K562 (cell line): Measurements from ENCODE around the gene CSNK1D. TPM values are rescaled to one million over a fixed set of nuclear protein-coding genes. Genes with fewer than 3 reads are reported as not detected.

Experiments used
- ATAC-seq: fragments of 200-7000 bp; cut with Tn5 transposase; 3 replicates; pipeline ENCODE4 v1.9.1; 2020; ENCODE audit warnings: moderate library complexity
- BruUV-seq: library from RNA; stranded (reverse); fragments of 400-500 nt; replicated peaks from 2 replicates; lab custom pipeline; 2021; lab: Mats Ljungman, UMichigan
- CTCF ChIA-PET: fragments of 300-600 bp; formaldehyde crosslinking; extraction: SDS; loops from one replicate; lab custom pipeline; 2021; ENCODE audit warnings: low intra/inter-chr PET ratio; lab: Yijun Ruan, JAX
- POLR2A ChIA-PET: fragments of 300-600, 350-650 bp; sonication (Branson Sonifier 250); formaldehyde crosslinking; extraction: SDS; loops from one replicate; lab custom pipeline; 2021; ENCODE audit warnings: antibody characterized with exemption, inconsistent platforms; lab: Yijun Ruan, JAX
- DNase-seq, 4 experiments: peaks; one replicate each; pipeline versions ENCODE4 v3.0.0 to v3.0.0-alpha.2; 2011 to 2018; ENCODE audit warnings: low spot score in 3 of 4, mixed read lengths in 3 of 4; ENCODE audit errors: extremely low read depth in 1 of 4
- FAIRE-seq: peaks from 2 replicates; lab custom pipeline; 2011; peaks lifted over from hg19 to GRCh38; lab: Jason Lieb, UNC
- H2AFZ ChIP-seq: 2 replicates; pipeline ENCODE4 v1.6.0; 2011; ENCODE audit warnings: low read depth, low read length, control low read depth, inconsistent platforms
- H3K27ac ChIP-seq: fragments of 200-600 bp; 3 replicates; pipeline ENCODE4 v1.8.0; 2011; ENCODE audit warnings: low read depth, mild to moderate bottlenecking, control low read depth, inconsistent platforms, low read length, moderate library complexity, mixed read lengths; ENCODE audit errors: extremely low read depth
- H3K27me3 ChIP-seq, 2 experiments: fragments of 300-600 bp in 1 of 2; 2 replicates in 1 of 2; 3 replicates in 1 of 2; pipeline versions ENCODE4 v1.6.0 to v1.8.0; 2011; ENCODE audit warnings: inconsistent platforms in 2 of 2, low read length in 2 of 2, mild to moderate bottlenecking in 1 of 2, mixed read lengths in 1 of 2, moderate library complexity in 1 of 2; ENCODE audit not compliant: control insufficient read depth in 2 of 2, insufficient read depth in 2 of 2
- H3K36me3 ChIP-seq: fragments of 300-600 bp; 3 replicates; pipeline ENCODE4 v1.8.0; 2011; ENCODE audit warnings: mild to moderate bottlenecking, low read length, inconsistent platforms; ENCODE audit not compliant: control insufficient read depth, insufficient read depth
- H3K4me1 ChIP-seq, 2 experiments: fragments of 200-600 bp in 1 of 2; replicated peaks in 1 of 2; 2 replicates in 1 of 2; 3 replicates in 1 of 2; pipeline versions ENCODE4 v1.5.1 to v1.8.0; 2011; ENCODE audit warnings: inconsistent platforms in 2 of 2, low read length in 2 of 2, mild to moderate bottlenecking in 1 of 2, mixed read lengths in 1 of 2, moderate library complexity in 1 of 2; ENCODE audit not compliant: control insufficient read depth in 2 of 2, insufficient read depth in 2 of 2
- H3K4me2 ChIP-seq: 2 replicates; pipeline ENCODE4 v1.6.1; 2011; ENCODE audit warnings: low read length, control low read depth, inconsistent platforms, mixed read lengths; ENCODE audit not compliant: insufficient read depth
- H3K4me3 ChIP-seq: fragments of 200-600 bp; sonication (generic), shearing (Covaris generic); 2 replicates; pipeline ENCODE4 v1.5.1; 2016; ENCODE audit warnings: control low read depth, inconsistent platforms
- H3K79me2 ChIP-seq: fragments of 200-600 bp; 3 replicates; pipeline ENCODE4 v1.8.0; 2011; ENCODE audit warnings: low read length, inconsistent platforms; ENCODE audit not compliant: control insufficient read depth, insufficient read depth
- H3K9ac ChIP-seq, 2 experiments: 2 replicates each; pipeline versions ENCODE4 v1.6.0 to v1.6.1; 2011; ENCODE audit warnings: low read depth in 2 of 2, low read length in 2 of 2, control low read depth in 1 of 2, inconsistent platforms in 1 of 2, mild to moderate bottlenecking in 1 of 2, mixed read lengths in 1 of 2; ENCODE audit not compliant: insufficient read depth in 1 of 2
- H3K9me1 ChIP-seq: one replicate; pipeline ENCODE4 v1.6.0; 2011; ENCODE audit warnings: inconsistent platforms, mild to moderate bottlenecking, low read length, moderate library complexity; ENCODE audit not compliant: control insufficient read depth, insufficient read depth
- H3K9me3 ChIP-seq: replicated peaks from 2 replicates; pipeline ENCODE4 v1.5.1; 2011; ENCODE audit warnings: low read depth, low read length, inconsistent platforms; ENCODE audit not compliant: control insufficient read depth, insufficient read depth
- H4K20me1 ChIP-seq: replicated peaks from 2 replicates; pipeline ENCODE4 v1.6.1; 2011; ENCODE audit warnings: low read length, inconsistent platforms, mixed read lengths; ENCODE audit not compliant: control insufficient read depth, insufficient read depth
- KLF16 ChIP-seq: IDR thresholded peaks from 2 replicates; pipeline ENCODE4 v1.6.1; 2016; ENCODE audit warnings: antibody characterized with exemption
- MAX ChIP-seq: sonication (generic); formaldehyde crosslinking; IDR thresholded peaks from 2 replicates; pipeline ENCODE4 v1.9.0; 2022; ENCODE audit warnings: mild to moderate bottlenecking, missing genetic modification reagents
- USF2 ChIP-seq: sonication (generic); formaldehyde crosslinking; IDR thresholded peaks from 2 replicates; pipeline ENCODE4 v1.5.0; 2020; ENCODE audit warnings: missing genetic modification reagents
- ZBTB33 ChIP-seq: sonication (generic); formaldehyde crosslinking; IDR thresholded peaks from 2 replicates; pipeline ENCODE4 v1.8.1; 2023; ENCODE audit warnings: mild to moderate bottlenecking, missing genetic modification reagents
- ZNF263 ChIP-seq: sonication (generic); formaldehyde crosslinking; IDR thresholded peaks from 2 replicates; pipeline ENCODE4 v1.8.0; 2022; ENCODE audit warnings: mild to moderate bottlenecking, missing genetic modification reagents, borderline replicate concordance
- WGBS: fragments of 100-300 bp; shearing (Covaris generic); methylation state at CpG from one replicate; pipeline ENCODE4 v1.1.6; 2016; ENCODE audit warnings: low coverage, mixed read lengths; ENCODE audit not compliant: insufficient coverage; ENCODE audit errors: missing lambda C conversion rate; 5-methylcytosine and 5-hydroxymethylcytosine counted together
- in situ Hi-C: fragments of 300-500 bp; cut with MboI; formaldehyde crosslinking; loops from 4 replicates; pipeline ENCODE4 v1.15.0; 2018; ENCODE audit warnings: inconsistent platforms, mixed read lengths
- intact Hi-C: fragments of 100-400 bp; cut with micrococcal nuclease; formaldehyde crosslinking; loops from 2 replicates; pipeline ENCODE4 v1.14.2; 2022
- polyA plus RNA-seq, 8 experiments: library from polyadenylated mRNA; depleted of rRNA in 4 of 8; stranded (reverse) in 5 of 8; unstranded in 3 of 8; fragments of >200 nt; fragmentation: Nextera tagmentation in 2 of 8; fragmentation: Illumina TruSeq in 1 of 8; extraction: Ambion mirVana in 2 of 8; extraction: Trizol in 1 of 8; gene quantifications; 2 replicates each; pipeline versions ENCODE4 v1.2.1 to v1.2.3, GENCODE V29; 2011 to 2014; ENCODE audit warnings: inconsistent platforms in 1 of 8, missing spikeins in 1 of 8
- total RNA-seq, 7 experiments: library from RNA; depleted of rRNA in 6 of 7; stranded (reverse); fragments of >200 nt in 6 of 7; fragmentation: Illumina TruSeq in 2 of 7; extraction: Trizol in 2 of 7; gene quantifications; 2 replicates each; pipeline versions ENCODE4 v1.2.1 to v1.2.3, GENCODE V29; 2011 to 2021; ENCODE audit warnings: low replicate concordance in 1 of 7

Gene CSNK1D
- total and polyA plus RNA-seq, 9 of the 15 experiments (the other 6 are each of a cell fraction or from before 2014, with no cell fraction given): 6.5 to 133 (median 41.3) TPM

GRCh38 chr17:82298538-82299421 lies 25.3 kb upstream of the CSNK1D start:
- TF ChIP-seq ZBTB33 (CRISPR knock-in tag) (peak; percentile 38; the same call in 1 of the 2 replicates), MAX (CRISPR knock-in tag) (0 out of 2 replicates have a peak, but pooled peaks have one; percentile 9), USF2 (no peak), ZNF263 (CRISPR knock-in tag) (no peak), KLF16 (no peak)
- in situ Hi-C loops (no loop called here), intact Hi-C loops (no loop called here)
- DNase-seq (no peak), FAIRE-seq (no peak), ATAC-seq (no peak)
- Histone ChIP-seq H3K9me3 (no peaks in the 10 kb centered on the region), H3K4me1 (peaks cover 67 to 80% of the 10 kb centered on the region in 2 experiments), H3K36me3 (no peaks in the 10 kb centered on the region; the same call in 2 of the 3 replicates), H3K27me3 (no peaks in the 10 kb centered on the region), H2AFZ (peak overlapping the region; percentile 96), H3K9me1 (no peaks in the 10 kb centered on the region), H3K27ac (peak overlapping the region; percentile 67; the same call in 1 of the 3 replicates), H3K79me2 (peaks cover 11% of the 10 kb centered on the region; the same call in 2 of the 3 replicates), H3K4me3 (no peak overlapping the region), H4K20me1 (no peaks in the 10 kb centered on the region), H3K4me2 (no peak overlapping the region; the same call in 1 of the 2 replicates), H3K9ac (peak overlapping the region in 1 of 2 experiments; percentile 89; a peak in 2 of 4 replicates)
- WGBS: 76% methylated on average over 21 of the region's 27 CpGs
- CTCF ChIA-PET: no interaction called here
- POLR2A ChIA-PET: interaction anchor here (0.6 to 1.8 kb wide), 6 partner anchors 19 to 116 kb away, joined by 3 to 6 read pairs (median 4); no protein-coding TSS in a partner anchor
- BruUV-seq: no TSS peak
